Measurements from ENCODE around the gene HDAC4.

Gene HDAC4

DNA sequence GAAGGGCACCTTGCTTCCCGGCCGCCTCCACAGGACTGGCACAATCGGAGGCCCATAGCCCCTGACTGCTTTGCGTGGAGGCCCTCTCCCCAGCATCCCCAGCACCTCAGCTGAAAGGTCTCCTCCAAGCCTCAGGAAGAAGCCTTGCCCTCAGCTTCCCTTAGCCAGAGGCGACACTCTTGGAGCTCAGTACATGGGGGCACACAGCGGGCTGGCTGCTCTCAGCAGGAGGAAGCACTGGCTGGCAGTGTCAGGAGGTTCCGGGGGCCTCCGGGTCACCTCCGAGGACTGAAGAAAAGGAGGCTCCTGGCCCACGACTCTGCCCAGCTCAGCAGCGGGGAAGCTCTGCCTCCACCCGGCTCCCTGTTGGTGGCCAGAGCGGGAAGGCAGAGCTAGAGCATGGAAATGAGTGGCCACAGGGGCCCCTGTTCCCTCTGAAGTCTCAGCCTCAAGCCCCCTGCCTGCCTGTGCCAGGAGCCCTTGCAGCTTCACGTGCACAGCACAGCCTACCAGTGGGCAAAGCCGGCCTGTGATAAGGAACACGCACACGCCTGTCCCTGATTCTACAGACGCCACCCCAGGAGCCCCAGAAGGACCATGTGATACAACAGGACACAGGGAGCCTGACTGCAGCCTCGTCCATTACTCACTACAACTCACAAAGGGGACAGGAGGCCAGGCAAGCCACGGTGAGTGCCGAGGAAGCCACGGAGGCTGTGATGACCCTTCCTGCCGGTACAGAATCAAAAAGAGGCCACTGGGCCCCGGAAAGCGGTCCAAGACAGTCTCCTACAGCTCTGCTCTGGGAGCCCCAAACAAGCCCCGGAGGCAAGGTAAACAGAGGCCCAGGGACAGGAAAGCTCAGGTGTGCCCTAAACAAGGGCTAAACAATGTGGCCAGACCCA is 15.5 kb downstream of the HDAC4 start:
- Histone ChIP-seq H3K27me3 (ENCODE audit: control insufficient read depth, insufficient read depth, low read length) (no peaks in the 10 kb centered on the region), H3K4me3 (ENCODE audit: low read length) (no peak overlapping the region), H3K9ac (ENCODE audit: low read length) (no peak overlapping the region), H3K9me3 (ENCODE audit: control insufficient read depth, low read length) (no peaks in the 10 kb centered on the region), H3K36me3 (ENCODE audit: control insufficient read depth, insufficient read depth, low read length) (no peaks in the 10 kb centered on the region), H3K4me1 (ENCODE audit: control insufficient read depth, insufficient read depth, low read length) (no peaks in the 10 kb centered on the region)

DNA sequence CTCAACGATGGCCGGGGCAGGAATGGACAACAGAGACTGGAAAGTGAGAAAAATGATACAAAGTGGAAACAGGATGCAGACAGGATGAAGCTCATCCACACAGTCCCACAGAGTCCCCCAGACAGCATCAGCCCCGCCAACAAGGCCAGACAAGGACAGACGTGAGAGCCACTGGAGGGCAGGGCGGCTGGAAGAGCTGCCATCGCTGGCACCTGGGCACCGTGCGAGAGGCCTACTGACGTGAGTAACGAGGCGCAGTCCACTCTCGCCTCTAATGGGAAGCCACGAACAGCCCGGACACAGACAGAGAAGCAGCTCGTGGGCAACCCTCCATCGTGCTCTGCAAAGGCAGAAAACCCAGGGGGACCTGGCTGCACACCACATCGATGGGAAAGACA is 17.1 kb downstream of the HDAC4 start:
- Histone ChIP-seq H3K9ac (ENCODE audit: low read length) (no peak overlapping the region), H3K4me3 (ENCODE audit: low read length) (no peak overlapping the region), H3K36me3 (ENCODE audit: control insufficient read depth, insufficient read depth, low read length) (no peaks in the 10 kb centered on the region), H3K4me1 (ENCODE audit: control insufficient read depth, insufficient read depth, low read length) (no peaks in the 10 kb centered on the region), H3K27me3 (ENCODE audit: control insufficient read depth, insufficient read depth, low read length) (no peaks in the 10 kb centered on the region), H3K9me3 (ENCODE audit: control insufficient read depth, low read length) (no peaks in the 10 kb centered on the region)

- H3K9ac ChIP-seq (ENCODE audit: low read length), result no peak overlapping the region
- no peak overlapping the region for H3K4me3 ChIP-seq (ENCODE audit: low read length)
- no peaks in the 10 kb centered on the region for H3K9me3 ChIP-seq (ENCODE audit: control insufficient read depth, low read length)
- H3K27me3 ChIP-seq (ENCODE audit: control insufficient read depth, insufficient read depth, low read length), result no peaks in the 10 kb centered on the region
- no peaks in the 10 kb centered on the region for H3K4me1 ChIP-seq (ENCODE audit: control insufficient read depth, insufficient read depth, low read length)
- no peaks in the 10 kb centered on the region for H3K36me3 ChIP-seq (ENCODE audit: control insufficient read depth, insufficient read depth, low read length)
These were observed 17.6 kb downstream of the HDAC4 start for GRCh38 chr2:239383036-239383758.

DNA sequence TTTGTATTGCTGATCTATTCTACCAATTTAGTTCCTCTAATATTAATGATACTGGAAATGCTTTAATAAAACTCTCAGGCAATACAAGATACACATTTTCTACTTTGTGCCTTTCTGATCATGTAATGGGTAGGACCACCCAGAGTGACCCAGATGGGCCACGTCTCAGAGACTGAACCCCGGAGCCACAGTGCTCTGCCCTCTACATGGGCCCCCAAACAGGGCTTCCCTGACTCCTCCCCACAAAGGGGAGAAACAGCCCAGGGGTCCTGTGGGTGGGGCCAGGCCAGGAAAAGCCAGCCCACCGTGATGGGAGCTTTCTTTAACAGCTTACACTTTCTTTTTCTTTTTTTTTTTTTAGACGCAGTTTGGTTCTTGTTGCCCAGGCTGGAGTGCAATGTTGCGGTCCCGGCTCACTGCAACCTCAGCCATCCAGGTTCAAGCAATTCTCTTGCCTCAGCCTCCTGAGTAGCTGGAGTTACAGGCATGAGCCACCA is 18.4 kb downstream of the HDAC4 start:
- Histone ChIP-seq H3K27me3 (ENCODE audit: control insufficient read depth, insufficient read depth, low read length) (no peaks in the 10 kb centered on the region), H3K9me3 (ENCODE audit: control insufficient read depth, low read length) (no peaks in the 10 kb centered on the region), H3K4me1 (ENCODE audit: control insufficient read depth, insufficient read depth, low read length) (no peaks in the 10 kb centered on the region), H3K4me3 (ENCODE audit: low read length) (no peak overlapping the region), H3K9ac (ENCODE audit: low read length) (no peak overlapping the region), H3K36me3 (ENCODE audit: control insufficient read depth, insufficient read depth, low read length) (no peaks in the 10 kb centered on the region)

DNA sequence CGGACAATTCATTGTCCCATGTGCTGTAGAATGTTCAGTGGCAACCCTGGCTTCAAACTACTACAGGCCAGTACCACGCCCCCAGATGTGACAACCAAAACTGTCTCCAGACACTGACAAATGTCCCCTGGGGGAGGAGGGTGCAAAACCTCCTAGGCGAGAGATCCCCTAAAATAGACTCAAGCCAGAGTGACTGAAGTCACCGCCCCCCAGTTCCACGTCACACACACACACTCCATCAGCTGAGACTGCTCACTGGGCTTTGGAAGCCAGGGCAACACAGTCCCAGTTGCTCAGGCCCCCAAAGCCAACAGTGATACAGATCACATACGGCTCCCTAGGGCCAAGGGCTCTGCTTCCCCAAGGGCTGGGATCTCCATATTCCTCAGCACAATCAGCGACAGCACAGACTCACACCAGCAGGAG is 19.1 kb downstream of the HDAC4 start:
- Histone ChIP-seq H3K4me3 (ENCODE audit: low read length) (no peak overlapping the region), H3K9ac (ENCODE audit: low read length) (no peak overlapping the region), H3K9me3 (ENCODE audit: control insufficient read depth, low read length) (no peaks in the 10 kb centered on the region), H3K4me1 (ENCODE audit: control insufficient read depth, insufficient read depth, low read length) (no peaks in the 10 kb centered on the region), H3K27me3 (ENCODE audit: control insufficient read depth, insufficient read depth, low read length) (no peaks in the 10 kb centered on the region), H3K36me3 (ENCODE audit: control insufficient read depth, insufficient read depth, low read length) (no peaks in the 10 kb centered on the region)

DNA sequence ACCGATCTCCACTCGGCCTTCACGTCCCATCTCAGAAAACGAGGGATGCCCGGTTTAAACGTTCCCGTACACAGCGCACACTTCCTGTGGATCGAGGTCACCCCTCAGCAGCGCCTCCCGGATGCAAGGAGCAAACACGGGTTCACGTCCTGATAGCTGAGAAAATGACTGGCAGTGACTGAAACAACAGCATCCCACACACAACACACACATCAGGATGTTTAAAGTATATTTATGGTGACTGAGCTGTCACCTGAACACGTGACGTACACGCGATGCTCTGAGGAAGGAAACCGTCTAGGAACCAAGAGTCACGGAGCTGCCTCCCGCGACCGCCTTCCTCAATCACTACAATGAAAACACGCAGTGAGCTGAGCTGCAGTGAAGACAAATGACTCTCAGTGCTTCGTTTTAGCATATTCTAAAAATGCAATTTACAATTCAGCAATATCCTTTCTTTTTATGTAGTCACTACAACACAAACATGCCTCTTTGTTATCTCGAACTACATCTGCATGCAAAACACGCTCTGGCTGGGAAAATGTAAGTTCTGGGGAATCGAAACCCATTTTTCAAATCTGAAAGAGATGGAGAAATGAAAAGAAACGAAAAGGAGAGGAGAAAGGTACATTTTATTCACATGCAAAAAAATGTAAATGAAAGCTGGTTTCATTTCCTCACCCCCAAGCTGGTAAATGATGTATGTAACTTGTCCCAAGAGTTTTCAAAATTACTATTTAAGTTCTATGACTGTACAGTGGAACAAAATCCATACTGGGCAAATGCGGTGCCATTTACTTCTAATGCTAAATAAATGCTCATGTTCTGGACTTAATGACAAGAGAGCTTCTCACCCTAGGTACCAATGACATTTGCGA is 19.8 kb downstream of the HDAC4 start:
- no peaks in the 10 kb centered on the region for H3K4me1 ChIP-seq (ENCODE audit: control insufficient read depth, insufficient read depth, low read length)
- H3K9me3 ChIP-seq (ENCODE audit: control insufficient read depth, low read length), result no peaks in the 10 kb centered on the region
- H3K9ac ChIP-seq (ENCODE audit: low read length), result no peak overlapping the region
- no peaks in the 10 kb centered on the region for H3K36me3 ChIP-seq (ENCODE audit: control insufficient read depth, insufficient read depth, low read length)
- no peaks in the 10 kb centered on the region for H3K27me3 ChIP-seq (ENCODE audit: control insufficient read depth, insufficient read depth, low read length)
- no peak overlapping the region for H3K4me3 ChIP-seq (ENCODE audit: low read length)

DNA sequence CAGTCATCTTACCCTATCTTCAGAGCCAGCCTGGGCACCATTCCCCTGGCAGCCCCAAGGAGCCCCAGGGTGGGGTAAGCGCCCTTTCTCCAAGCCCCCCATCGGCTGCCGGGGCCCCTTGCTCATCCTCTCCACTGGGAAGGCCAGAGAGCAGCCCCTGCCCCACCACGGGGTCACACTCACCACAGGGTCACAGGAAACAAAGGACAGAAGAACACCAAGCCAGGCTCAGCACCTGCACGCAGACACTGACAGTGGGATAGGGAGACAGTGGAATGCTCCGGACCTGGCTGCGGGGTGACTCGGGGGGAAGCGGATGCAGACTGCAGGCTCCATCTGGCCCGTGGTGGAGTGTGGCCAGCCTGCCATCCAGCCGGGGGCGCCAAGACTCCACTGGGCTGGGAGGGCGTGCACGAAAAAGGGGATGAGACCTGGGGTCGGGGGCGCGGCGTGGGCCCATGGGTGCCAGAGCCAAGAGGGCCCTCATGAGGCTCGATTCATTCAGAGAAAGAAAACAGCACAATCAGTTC is 21.1 kb downstream of the HDAC4 start:
- Histone ChIP-seq H3K36me3 (ENCODE audit: control insufficient read depth, insufficient read depth, low read length) (no peaks in the 10 kb centered on the region), H3K9me3 (ENCODE audit: control insufficient read depth, low read length) (no peaks in the 10 kb centered on the region), H3K9ac (ENCODE audit: low read length) (no peak overlapping the region), H3K27me3 (ENCODE audit: control insufficient read depth, insufficient read depth, low read length) (no peaks in the 10 kb centered on the region), H3K4me3 (ENCODE audit: low read length) (no peak overlapping the region), H3K4me1 (ENCODE audit: control insufficient read depth, insufficient read depth, low read length) (no peaks in the 10 kb centered on the region)

- Histone ChIP-seq H3K4me3 (ENCODE audit: low read length) (no peak overlapping the region), H3K36me3 (ENCODE audit: control insufficient read depth, insufficient read depth, low read length) (no peaks in the 10 kb centered on the region), H3K4me1 (ENCODE audit: control insufficient read depth, insufficient read depth, low read length) (no peaks in the 10 kb centered on the region), H3K9me3 (ENCODE audit: control insufficient read depth, low read length) (no peaks in the 10 kb centered on the region), H3K9ac (ENCODE audit: low read length) (no peak overlapping the region), H3K27me3 (ENCODE audit: control insufficient read depth, insufficient read depth, low read length) (no peaks in the 10 kb centered on the region)
These were observed 21.7 kb downstream of the HDAC4 start for GRCh38 chr2:239378918-239379640.

DNA sequence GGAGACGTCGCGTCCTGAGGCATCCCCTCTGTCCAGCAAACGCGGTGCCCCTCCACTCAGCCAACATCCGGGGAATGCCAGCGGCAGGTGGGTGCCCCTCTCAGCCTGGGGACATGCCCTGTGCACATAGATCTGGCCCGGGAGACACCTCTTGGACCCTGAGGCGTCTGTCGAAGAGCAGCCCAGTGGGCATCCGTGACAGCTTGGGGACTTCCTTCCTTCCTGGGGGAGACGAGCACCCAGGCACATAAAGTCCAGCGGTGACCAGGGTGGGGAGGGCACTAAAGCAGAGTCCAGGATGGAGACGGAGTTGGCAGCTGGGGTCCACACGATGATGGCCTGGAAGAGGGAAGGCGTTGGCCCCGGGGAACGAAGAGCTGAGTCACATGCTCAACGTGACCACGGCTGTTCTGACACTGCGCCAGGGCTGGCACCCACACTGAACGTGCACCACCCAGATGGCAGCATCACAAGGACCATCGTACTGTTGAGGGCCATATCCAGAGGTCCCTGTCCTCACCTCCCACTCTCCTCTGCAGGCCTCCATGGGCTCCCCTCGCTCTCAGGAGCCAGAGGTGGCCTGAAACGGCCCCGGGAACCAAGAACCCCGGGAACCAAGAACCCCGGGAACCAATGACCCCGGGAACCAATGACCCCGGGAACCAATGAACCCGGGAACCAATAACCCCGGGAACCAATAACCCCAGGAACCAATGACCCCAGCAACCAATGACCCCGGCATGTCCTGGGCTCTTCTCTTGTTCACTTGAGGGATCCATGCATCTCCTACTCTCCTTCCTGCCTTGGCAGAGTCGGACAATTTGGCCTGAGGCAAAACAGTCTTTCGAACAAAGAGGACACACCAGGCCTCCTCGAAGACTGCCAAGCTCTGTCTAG is 22.6 kb downstream of the HDAC4 start:
- H3K9ac ChIP-seq (ENCODE audit: low read length), result no peak overlapping the region
- H3K4me1 ChIP-seq (ENCODE audit: control insufficient read depth, insufficient read depth, low read length), result no peaks in the 10 kb centered on the region
- no peak overlapping the region for H3K4me3 ChIP-seq (ENCODE audit: low read length)
- no peaks in the 10 kb centered on the region for H3K27me3 ChIP-seq (ENCODE audit: control insufficient read depth, insufficient read depth, low read length)
- no peaks in the 10 kb centered on the region for H3K36me3 ChIP-seq (ENCODE audit: control insufficient read depth, insufficient read depth, low read length)
- no peaks in the 10 kb centered on the region for H3K9me3 ChIP-seq (ENCODE audit: control insufficient read depth, low read length)

DNA sequence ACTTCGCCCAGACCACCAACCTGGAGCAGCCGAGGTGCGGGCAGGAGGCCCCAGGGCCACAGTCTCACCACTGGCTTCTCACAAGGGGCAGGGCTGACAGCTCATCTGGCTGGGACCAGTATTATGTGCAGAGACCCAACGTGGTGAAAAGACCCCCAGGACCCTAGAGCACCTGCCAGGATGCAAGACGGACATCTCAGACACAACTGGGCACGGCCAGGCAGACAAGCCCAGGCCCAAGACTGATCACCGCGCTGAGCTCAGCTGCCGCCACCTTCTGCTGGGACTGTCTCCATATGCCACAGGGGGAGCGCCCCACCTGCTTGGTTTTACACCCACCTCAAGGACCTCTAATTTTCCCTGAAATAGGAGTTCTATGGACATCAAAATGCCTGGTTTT is 23.2 kb downstream of the HDAC4 start:
- Histone ChIP-seq H3K4me3 (ENCODE audit: low read length) (no peak overlapping the region), H3K9me3 (ENCODE audit: control insufficient read depth, low read length) (no peaks in the 10 kb centered on the region), H3K9ac (ENCODE audit: low read length) (no peak overlapping the region), H3K27me3 (ENCODE audit: control insufficient read depth, insufficient read depth, low read length) (no peaks in the 10 kb centered on the region), H3K4me1 (ENCODE audit: control insufficient read depth, insufficient read depth, low read length) (no peaks in the 10 kb centered on the region), H3K36me3 (ENCODE audit: control insufficient read depth, insufficient read depth, low read length) (no peaks in the 10 kb centered on the region)

Data from mucosa of stomach (tissue), 1 donor.